ENCODE data around the gene STARD10. TPM values are rescaled to one million over a fixed set of nuclear protein-coding genes. Genes with fewer than 3 reads are reported as not detected.

Gene STARD10
- total and polyA plus RNA-seq, 9 of the 15 experiments (the other 6 are each of a cell fraction or from before 2014, with no cell fraction given): 0.15 to 52.9 (median 32.3) TPM

DNA sequence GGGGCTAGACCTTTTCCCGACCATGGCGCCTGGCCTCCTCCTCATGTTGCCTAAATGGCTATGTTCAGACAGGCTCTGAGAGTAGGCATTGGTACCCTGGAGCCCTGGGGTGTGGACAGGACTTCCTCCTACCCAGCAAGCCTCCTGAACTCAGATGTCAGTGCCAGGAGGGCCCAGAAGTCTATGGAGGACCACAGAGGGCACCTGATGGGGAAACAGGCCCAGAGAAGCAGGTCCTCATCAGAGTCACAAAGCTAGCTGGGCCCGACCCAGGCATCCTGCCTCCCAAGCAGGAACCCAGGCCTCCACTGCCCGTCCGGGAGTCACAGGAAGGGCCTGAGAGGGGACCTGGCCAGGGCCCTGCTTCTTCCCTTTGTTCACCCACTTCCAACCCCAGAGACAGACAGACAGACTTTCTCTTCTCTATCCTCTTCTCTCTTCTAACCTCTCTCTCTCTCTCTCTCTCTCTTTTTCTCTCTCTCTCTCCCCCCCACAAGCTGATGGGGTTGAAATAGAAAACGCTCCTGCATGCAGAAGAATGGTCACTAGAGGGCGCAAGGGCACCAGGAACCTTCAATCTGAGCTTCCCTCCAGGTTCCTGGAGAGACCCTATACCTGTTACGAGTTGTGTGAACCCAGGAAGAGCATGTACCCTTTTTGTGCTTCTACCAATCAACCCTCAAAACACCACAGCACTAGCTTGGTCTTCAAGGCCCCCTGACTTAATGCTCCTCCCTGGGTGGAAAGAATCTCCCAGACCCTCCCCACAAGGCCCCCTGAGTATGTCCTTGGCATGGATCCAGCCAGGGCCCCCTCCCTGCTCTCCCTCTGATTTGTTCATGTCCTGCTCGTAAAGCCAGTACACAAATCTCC, 68.8 kb downstream of the STARD10 start (continued):
- TF ChIP-seq ZBTB7A (IDR thresholded peaks at IDR 0.05; ENCODE audit: borderline replicate concordance, control insufficient read depth, low read depth, low read length): peak; percentile 50; the same call in 1 of the 2 replicates
- TF ChIP-seq HDAC1 (IDR thresholded peaks at IDR 0.05): no peak
- peak; percentile 92 for TF ChIP-seq SMC3 (conservative IDR thresholded peaks at IDR 0.05; ENCODE audit: insufficient read depth, low read depth, low read length)
- no peak for TF ChIP-seq BRD4 (IDR thresholded peaks at IDR 0.05)
- no peak for TF ChIP-seq JUNB (CRISPR knock-in tag; conservative IDR thresholded peaks at IDR 0.05)
- TF ChIP-seq NFIC (IDR thresholded peaks at IDR 0.05): peak; percentile 96
- peak; percentile 88 to 95 for TF ChIP-seq RAD21 (CRISPR knock-in tag; conservative IDR thresholded peaks at IDR 0.05 in 1 of 2, IDR thresholded peaks at IDR 0.05 in 1 of 2)
- TF ChIP-seq KLF16 (IDR thresholded peaks at IDR 0.05): peak; percentile 24; the same call in 1 of the 2 replicates
- TF ChIP-seq, protein P1, sequence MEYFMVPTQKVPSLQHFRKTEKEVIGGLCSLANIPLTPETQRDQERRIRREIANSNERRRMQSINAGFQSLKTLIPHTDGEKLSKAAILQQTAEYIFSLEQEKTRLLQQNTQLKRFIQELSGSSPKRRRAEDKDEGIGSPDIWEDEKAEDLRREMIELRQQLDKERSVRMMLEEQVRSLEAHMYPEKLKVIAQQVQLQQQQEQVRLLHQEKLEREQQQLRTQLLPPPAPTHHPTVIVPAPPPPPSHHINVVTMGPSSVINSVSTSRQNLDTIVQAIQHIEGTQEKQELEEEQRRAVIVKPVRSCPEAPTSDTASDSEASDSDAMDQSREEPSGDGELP (CRISPR knock-in tag; IDR thresholded peaks at IDR 0.05; ENCODE audit: borderline replicate concordance): no peak
- TF ChIP-seq, protein P2, sequence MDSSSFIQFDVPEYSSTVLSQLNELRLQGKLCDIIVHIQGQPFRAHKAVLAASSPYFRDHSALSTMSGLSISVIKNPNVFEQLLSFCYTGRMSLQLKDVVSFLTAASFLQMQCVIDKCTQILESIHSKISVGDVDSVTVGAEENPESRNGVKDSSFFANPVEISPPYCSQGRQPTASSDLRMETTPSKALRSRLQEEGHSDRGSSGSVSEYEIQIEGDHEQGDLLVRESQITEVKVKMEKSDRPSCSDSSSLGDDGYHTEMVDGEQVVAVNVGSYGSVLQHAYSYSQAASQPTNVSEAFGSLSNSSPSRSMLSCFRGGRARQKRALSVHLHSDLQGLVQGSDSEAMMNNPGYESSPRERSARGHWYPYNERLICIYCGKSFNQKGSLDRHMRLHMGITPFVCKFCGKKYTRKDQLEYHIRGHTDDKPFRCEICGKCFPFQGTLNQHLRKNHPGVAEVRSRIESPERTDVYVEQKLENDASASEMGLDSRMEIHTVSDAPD (CRISPR knock-in tag; IDR thresholded peaks at IDR 0.05): no peak
- TF ChIP-seq, protein P3, sequence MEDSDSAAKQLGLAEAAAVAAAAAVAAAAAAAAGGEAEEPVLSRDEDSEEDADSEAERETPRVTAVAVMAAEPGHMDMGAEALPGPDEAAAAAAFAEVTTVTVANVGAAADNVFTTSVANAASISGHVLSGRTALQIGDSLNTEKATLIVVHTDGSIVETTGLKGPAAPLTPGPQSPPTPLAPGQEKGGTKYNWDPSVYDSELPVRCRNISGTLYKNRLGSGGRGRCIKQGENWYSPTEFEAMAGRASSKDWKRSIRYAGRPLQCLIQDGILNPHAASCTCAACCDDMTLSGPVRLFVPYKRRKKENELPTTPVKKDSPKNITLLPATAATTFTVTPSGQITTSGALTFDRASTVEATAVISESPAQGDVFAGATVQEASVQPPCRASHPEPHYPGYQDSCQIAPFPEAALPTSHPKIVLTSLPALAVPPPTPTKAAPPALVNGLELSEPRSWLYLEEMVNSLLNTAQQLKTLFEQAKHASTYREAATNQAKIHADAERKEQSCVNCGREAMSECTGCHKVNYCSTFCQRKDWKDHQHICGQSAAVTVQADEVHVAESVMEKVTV (CRISPR knock-in tag; IDR thresholded peaks at IDR 0.05): peak; percentile 85
- TF ChIP-seq IRF2 (CRISPR knock-in tag; IDR thresholded peaks at IDR 0.05): no peak
- TF ChIP-seq, protein P4, sequence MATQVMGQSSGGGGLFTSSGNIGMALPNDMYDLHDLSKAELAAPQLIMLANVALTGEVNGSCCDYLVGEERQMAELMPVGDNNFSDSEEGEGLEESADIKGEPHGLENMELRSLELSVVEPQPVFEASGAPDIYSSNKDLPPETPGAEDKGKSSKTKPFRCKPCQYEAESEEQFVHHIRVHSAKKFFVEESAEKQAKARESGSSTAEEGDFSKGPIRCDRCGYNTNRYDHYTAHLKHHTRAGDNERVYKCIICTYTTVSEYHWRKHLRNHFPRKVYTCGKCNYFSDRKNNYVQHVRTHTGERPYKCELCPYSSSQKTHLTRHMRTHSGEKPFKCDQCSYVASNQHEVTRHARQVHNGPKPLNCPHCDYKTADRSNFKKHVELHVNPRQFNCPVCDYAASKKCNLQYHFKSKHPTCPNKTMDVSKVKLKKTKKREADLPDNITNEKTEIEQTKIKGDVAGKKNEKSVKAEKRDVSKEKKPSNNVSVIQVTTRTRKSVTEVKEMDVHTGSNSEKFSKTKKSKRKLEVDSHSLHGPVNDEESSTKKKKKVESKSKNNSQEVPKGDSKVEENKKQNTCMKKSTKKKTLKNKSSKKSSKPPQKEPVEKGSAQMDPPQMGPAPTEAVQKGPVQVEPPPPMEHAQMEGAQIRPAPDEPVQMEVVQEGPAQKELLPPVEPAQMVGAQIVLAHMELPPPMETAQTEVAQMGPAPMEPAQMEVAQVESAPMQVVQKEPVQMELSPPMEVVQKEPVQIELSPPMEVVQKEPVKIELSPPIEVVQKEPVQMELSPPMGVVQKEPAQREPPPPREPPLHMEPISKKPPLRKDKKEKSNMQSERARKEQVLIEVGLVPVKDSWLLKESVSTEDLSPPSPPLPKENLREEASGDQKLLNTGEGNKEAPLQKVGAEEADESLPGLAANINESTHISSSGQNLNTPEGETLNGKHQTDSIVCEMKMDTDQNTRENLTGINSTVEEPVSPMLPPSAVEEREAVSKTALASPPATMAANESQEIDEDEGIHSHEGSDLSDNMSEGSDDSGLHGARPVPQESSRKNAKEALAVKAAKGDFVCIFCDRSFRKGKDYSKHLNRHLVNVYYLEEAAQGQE (IDR thresholded peaks at IDR 0.05; ENCODE audit: borderline replicate concordance): peak; percentile 89
- TF ChIP-seq, protein P4 (CRISPR knock-in tag; IDR thresholded peaks at IDR 0.05; ENCODE audit: low read depth): no peak
- no peak for TF ChIP-seq ZFX (CRISPR knock-in tag; IDR thresholded peaks at IDR 0.05)

Measured in K562 (cell line).